Endothelial cell (in vitro differentiated cells): ENCODE results near the gene PDGFC. TPM values are rescaled to one million over a fixed set of nuclear protein-coding genes. Genes with fewer than 3 reads are reported as not detected.

Source experiments
- DNase-seq: peaks from one replicate; pipeline ENCODE4 v3.0.0; 2021; ENCODE audit warnings: low spot score
- H3K27ac Mint-ChIP-seq: one replicate; pipeline ENCODE4 v1.8.0; 2021; ENCODE audit warnings: mixed read lengths, inconsistent platforms; ENCODE audit not compliant: unreplicated experiment
- H3K27me3 Mint-ChIP-seq: one replicate; pipeline ENCODE4 v1.8.0; 2021; ENCODE audit warnings: mild to moderate bottlenecking, moderate library complexity, mixed read lengths, inconsistent platforms; ENCODE audit not compliant: unreplicated experiment
- H3K36me3 Mint-ChIP-seq: one replicate; pipeline ENCODE4 v1.8.0; 2021; ENCODE audit warnings: mild to moderate bottlenecking, low read depth, mixed read lengths, inconsistent platforms; ENCODE audit not compliant: unreplicated experiment
- H3K4me1 Mint-ChIP-seq: one replicate; pipeline ENCODE4 v1.8.0; 2021; ENCODE audit warnings: mild to moderate bottlenecking, mixed read lengths, inconsistent platforms; ENCODE audit not compliant: unreplicated experiment
- H3K4me3 Mint-ChIP-seq: one replicate; pipeline ENCODE4 v1.8.0; 2021; ENCODE audit warnings: mild to moderate bottlenecking, mixed read lengths, inconsistent platforms; ENCODE audit not compliant: unreplicated experiment
- H3K9me3 Mint-ChIP-seq: one replicate; pipeline ENCODE4 v1.8.0; 2021; ENCODE audit warnings: mixed read lengths, inconsistent platforms; ENCODE audit not compliant: unreplicated experiment
- total RNA-seq: library from RNA; stranded (reverse); fragmentation: NEBNext Ultra II Directional; extraction: Animal tissue kit (Norgen Biotek cat#: 25700); gene quantifications from one replicate; pipeline ENCODE4 v1.2.1, GENCODE V29; 2021; ENCODE audit not compliant: unreplicated experiment
- TF ChIP-seq, protein P1 (sequence below): fragments of 200-600 bp; sonication (generic); IDR thresholded peaks from one replicate; pipeline ENCODE4 v1.5.0; 2021; ENCODE audit warnings: antibody characterized with exemption; ENCODE audit not compliant: unreplicated experiment

PDGFC gene
- total RNA-seq, 1 donor from 2014 or later = 22.0 TPM

DNA sequence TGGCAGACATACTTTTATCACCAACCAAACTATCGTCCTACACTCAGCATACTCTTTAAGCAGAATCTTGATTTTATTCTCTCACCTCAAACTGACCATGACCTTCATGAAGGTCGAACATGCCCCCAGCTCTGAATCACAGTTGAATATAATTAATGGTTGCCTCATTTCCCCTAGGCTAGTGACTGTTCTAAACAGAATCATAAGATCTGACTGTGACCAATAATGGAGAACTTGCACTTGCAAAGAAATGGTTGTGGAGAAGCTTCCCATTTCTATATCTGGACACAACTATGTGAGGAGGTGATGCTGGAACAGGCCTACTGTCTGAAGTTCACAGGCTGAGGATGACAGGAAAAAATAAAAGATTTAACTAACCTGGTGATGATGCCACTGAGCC, 85.1 kb downstream of the PDGFC start:
- Mint-ChIP-seq H3K27ac (no peak overlapping the region), H3K27me3 (no peaks in the 10 kb centered on the region)

GRCh38 chr4:156885374-156885773, 86.2 kb downstream of the PDGFC start:
- Mint-ChIP-seq H3K36me3 (peaks cover 9% of the 10 kb centered on the region), H3K4me1 (peaks cover 11% of the 10 kb centered on the region), H3K27me3 (no peaks in the 10 kb centered on the region), H3K4me3 (no peak overlapping the region), H3K27ac (no peak overlapping the region), H3K9me3 (no peaks in the 10 kb centered on the region)
- TF ChIP-seq, protein P1, sequence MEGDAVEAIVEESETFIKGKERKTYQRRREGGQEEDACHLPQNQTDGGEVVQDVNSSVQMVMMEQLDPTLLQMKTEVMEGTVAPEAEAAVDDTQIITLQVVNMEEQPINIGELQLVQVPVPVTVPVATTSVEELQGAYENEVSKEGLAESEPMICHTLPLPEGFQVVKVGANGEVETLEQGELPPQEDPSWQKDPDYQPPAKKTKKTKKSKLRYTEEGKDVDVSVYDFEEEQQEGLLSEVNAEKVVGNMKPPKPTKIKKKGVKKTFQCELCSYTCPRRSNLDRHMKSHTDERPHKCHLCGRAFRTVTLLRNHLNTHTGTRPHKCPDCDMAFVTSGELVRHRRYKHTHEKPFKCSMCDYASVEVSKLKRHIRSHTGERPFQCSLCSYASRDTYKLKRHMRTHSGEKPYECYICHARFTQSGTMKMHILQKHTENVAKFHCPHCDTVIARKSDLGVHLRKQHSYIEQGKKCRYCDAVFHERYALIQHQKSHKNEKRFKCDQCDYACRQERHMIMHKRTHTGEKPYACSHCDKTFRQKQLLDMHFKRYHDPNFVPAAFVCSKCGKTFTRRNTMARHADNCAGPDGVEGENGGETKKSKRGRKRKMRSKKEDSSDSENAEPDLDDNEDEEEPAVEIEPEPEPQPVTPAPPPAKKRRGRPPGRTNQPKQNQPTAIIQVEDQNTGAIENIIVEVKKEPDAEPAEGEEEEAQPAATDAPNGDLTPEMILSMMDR = no peak
- DNase-seq = no peak

More for the DNA sequence above, 85.1 kb downstream of the PDGFC start:
- Mint-ChIP-seq H3K4me3 (no peak overlapping the region), H3K36me3 (peaks cover 7% of the 10 kb centered on the region), H3K4me1 (peaks cover 11% of the 10 kb centered on the region), H3K9me3 (no peaks in the 10 kb centered on the region)
- TF ChIP-seq, protein P1 = no peak
- no peak for DNase-seq

DNA sequence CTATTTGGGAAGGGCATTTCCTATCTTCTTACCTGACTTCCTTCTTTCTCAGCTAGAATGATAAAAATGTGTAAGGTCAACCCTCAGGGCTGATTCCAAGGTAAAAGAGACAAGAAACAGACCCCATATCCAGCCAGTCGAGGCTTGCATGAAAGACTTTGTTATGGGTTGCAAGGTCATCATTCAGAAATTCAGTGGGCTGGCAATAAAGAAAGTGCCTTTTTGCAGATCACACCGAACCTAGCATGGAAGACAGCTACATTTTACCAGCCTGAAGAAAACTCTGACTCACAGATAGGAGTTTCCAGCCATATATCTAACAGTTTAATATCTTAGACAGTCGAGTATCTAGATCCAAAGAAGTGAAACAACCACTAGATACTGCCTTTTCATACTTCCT, 87.4 kb downstream of the PDGFC start:
- H3K9me3 Mint-ChIP-seq = no peaks in the 10 kb centered on the region
- no peaks in the 10 kb centered on the region for H3K27me3 Mint-ChIP-seq
- peak overlapping the region; percentile 36 for H3K27ac Mint-ChIP-seq
- H3K36me3 Mint-ChIP-seq = peaks cover 9% of the 10 kb centered on the region
- no peak overlapping the region for H3K4me3 Mint-ChIP-seq
- no peak for DNase-seq
- TF ChIP-seq, protein P1 = no peak
- H3K4me1 Mint-ChIP-seq = peaks cover 11% of the 10 kb centered on the region

- no peak overlapping the region for H3K4me3 Mint-ChIP-seq
- no peaks in the 10 kb centered on the region for H3K9me3 Mint-ChIP-seq
- H3K4me1 Mint-ChIP-seq = no peaks in the 10 kb centered on the region
- no peak overlapping the region for H3K27ac Mint-ChIP-seq
- TF ChIP-seq, protein P1 = no peak
- DNase-seq = no peak
- no peaks in the 10 kb centered on the region for H3K27me3 Mint-ChIP-seq
- no peaks in the 10 kb centered on the region for H3K36me3 Mint-ChIP-seq
Observed at GRCh38 chr4:156875704-156876103, 95.9 kb downstream of the PDGFC start.

- Mint-ChIP-seq H3K27me3 (no peaks in the 10 kb centered on the region), H3K27ac (peak overlapping the region; percentile 42), H3K4me3 (no peak overlapping the region), H3K9me3 (no peaks in the 10 kb centered on the region), H3K36me3 (no peaks in the 10 kb centered on the region), H3K4me1 (no peaks in the 10 kb centered on the region)
- no peak for DNase-seq
- TF ChIP-seq, protein P1 = no peak
Observed at GRCh38 chr4:156875055-156875454, 96.5 kb downstream of the PDGFC start.
